Stimulated activated memory B cell treated with anti-CD40 and anti-IgM and Interleukin-4, amounts not matched to agents 10 μg/mL and 1 μg/mL and 100 μg/mL, for 72 hours (primary cell): ENCODE results near the gene ZNF761.
"Not testable (repeated sequence)": the region's sequence is repeated elsewhere in the genome, so short reads cannot be mapped to it uniquely, and the experiment has no call there.

Experiments
- ATAC-seq: fragments of 150-1000 bp; cut with Tn5 transposase; 2 replicates; pipeline ENCODE4 v1.10.0; 2021
- H3K27ac Mint-ChIP-seq: one replicate; pipeline ENCODE4 v1.8.0; 2022; ENCODE audit warnings: mild to moderate bottlenecking, mixed read lengths
- H3K27me3 Mint-ChIP-seq: one replicate; pipeline ENCODE4 v1.8.0; 2022; ENCODE audit warnings: mixed read lengths
- H3K36me3 Mint-ChIP-seq: one replicate; pipeline ENCODE4 v1.8.0; 2022; ENCODE audit warnings: mixed read lengths
- H3K4me1 Mint-ChIP-seq: one replicate; pipeline ENCODE4 v1.8.0; 2022; ENCODE audit warnings: mixed read lengths
- H3K4me3 Mint-ChIP-seq: one replicate; pipeline ENCODE4 v1.8.0; 2022; ENCODE audit warnings: mild to moderate bottlenecking, moderate library complexity, mixed read lengths
- H3K9me3 Mint-ChIP-seq: one replicate; pipeline ENCODE4 v1.8.0; 2022; ENCODE audit warnings: mixed read lengths

ZNF761 gene

DNA sequence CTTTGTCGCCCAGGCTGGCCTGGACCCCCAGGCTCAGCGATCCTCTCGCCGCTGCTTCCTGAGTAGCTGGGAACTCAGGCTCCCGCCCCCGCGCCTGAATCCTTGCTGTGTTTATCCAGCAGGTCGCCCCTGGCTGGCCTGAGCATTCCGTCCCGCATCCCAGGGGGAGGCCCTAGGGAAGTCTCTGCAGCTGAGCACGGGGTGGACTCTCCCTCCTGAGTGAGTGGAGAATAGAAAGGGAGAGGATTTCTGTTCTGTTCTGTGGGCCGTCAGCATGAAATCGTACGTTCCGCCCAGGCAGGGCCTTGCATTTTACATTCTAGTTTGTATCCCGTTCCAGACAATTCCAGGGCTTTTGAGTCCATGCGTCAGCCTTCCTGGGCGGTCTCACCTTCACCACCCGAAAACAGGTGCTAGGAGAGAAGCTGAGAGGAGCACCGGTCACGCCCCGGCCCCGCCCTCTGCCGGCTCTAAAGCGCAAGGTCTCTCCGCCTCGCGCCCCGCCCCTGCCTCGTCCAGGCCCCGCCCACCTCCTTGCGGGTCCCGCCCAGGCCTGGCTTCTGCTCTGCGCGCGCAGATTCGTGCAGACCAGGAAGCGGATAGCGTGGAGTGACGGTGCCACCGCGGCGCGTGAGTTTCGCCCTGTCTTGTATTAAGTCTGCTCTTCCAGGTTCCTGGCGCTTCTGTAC is at the start of gene ZNF761:
Gene ZNF761 (plus strand): TSS at position 586 of the 689 bp plus-strand sequence. CDS start 15,285 bp downstream, outside the sequence.
- Mint-ChIP-seq H3K4me1 (peaks cover 35% of the 10 kb centered on the region), H3K27me3 (no peaks in the 10 kb centered on the region), H3K27ac (peak within 1 kb of the TSS; percentile 92), H3K36me3 (peaks cover 26% of the 10 kb centered on the region), H3K4me3 (peak within 1 kb of the TSS; percentile 98), H3K9me3 (peaks cover 2% of the 10 kb centered on the region)
- ATAC-seq = peak; percentile 100

DNA sequence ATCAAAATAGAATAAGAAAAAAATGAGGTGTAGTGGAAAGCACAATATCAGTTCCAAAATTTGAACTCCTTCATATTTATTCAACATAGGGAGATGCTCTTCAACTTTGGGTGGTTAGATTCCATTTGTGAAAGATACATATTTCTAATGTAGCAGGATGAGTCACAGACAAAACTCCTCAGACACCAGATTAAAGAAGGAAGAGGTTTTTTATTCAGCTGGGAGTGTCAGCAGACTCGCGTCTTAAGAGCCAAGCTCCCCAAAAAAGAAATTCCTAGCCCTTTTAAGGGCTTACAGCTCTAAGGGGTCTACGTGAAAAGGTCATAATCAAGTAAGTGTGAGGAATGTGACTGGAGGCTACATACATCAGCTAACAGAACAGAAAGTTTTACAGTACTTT is 43.6 kb upstream of the ZNF761 start:
- no peak overlapping the region for H3K27ac Mint-ChIP-seq
- H3K27me3 Mint-ChIP-seq = no peaks in the 10 kb centered on the region
- no peaks in the 10 kb centered on the region for H3K4me1 Mint-ChIP-seq
- peaks cover 53% of the 10 kb centered on the region for H3K36me3 Mint-ChIP-seq
- peaks cover 22% of the 10 kb centered on the region for H3K9me3 Mint-ChIP-seq
- H3K4me3 Mint-ChIP-seq = no peak overlapping the region
- ATAC-seq = no peak

DNA sequence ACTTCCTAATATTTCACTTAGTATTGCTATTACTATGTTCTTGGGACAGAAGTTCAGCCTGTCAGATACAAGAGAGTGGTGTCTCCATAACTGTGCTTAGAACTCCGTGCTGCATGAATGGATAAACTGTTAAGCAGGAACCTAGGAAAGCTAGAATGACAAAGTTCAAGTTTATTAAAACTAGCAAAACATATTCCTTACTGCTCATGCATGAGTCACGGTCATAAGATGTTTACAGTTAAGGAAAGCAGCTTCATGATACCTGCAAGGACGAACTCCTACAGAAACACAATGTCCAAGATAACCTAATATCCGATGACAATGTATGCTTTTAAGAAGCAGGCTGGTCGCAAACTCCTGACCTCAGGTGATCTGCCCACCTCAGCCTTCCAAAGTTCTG is 42.9 kb upstream of the ZNF761 start:
- ATAC-seq = no peak
- peaks cover 21% of the 10 kb centered on the region for H3K9me3 Mint-ChIP-seq
- no peaks in the 10 kb centered on the region for H3K27me3 Mint-ChIP-seq
- peaks cover 45% of the 10 kb centered on the region for H3K36me3 Mint-ChIP-seq
- no peak overlapping the region for H3K27ac Mint-ChIP-seq
- no peak overlapping the region for H3K4me3 Mint-ChIP-seq
- no peaks in the 10 kb centered on the region for H3K4me1 Mint-ChIP-seq

DNA sequence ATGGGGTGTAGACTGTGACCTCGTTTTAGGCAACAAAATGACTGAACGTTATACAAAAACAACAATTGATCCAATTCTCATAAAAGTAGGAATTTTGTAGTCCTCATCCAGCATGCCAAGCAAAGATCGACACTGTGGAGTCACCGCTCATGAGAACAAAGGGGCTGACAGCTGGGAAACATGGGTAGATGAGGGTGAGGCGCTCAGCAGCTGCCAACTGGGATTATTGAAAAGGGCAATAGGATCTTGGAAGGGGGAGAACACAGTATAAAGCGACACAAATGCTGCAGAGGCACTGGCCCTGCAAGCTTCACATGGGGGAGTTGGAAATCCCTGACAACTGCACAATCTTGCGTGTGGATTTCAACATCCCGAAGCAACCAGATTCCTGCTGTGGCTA is 42.2 kb upstream of the ZNF761 start:
- Mint-ChIP-seq H3K4me3 (no peak overlapping the region), H3K9me3 (peaks cover 19% of the 10 kb centered on the region), H3K27me3 (no peaks in the 10 kb centered on the region), H3K27ac (no peak overlapping the region), H3K4me1 (peaks cover 2% of the 10 kb centered on the region), H3K36me3 (peaks cover 42% of the 10 kb centered on the region)
- ATAC-seq = no peak

DNA sequence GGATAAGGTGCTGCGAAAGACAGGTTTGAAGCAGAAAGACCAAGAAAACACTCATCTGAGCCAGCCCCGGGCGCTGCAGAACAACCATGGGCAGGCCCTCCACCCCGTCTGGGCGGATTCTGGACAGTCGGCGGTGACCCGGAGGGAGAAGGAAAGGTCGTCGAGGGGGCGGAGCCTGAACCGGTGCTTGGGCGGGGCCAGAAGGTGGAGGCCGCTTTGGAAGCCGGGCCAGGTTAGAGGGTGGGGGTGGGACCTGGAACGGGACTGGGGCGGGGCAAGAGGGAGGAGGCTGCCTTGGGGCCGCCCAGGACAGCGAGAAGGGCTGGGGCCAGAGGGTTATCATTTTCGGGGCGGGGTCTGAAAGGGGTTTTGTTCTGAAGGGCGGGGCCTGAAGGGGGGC is 41.8 kb upstream of the ZNF761 start:
- H3K27me3 Mint-ChIP-seq = no peaks in the 10 kb centered on the region
- peaks cover 6% of the 10 kb centered on the region for H3K4me1 Mint-ChIP-seq
- no peak for ATAC-seq
- H3K9me3 Mint-ChIP-seq = peaks cover 18% of the 10 kb centered on the region
- H3K27ac Mint-ChIP-seq = no peak overlapping the region
- H3K36me3 Mint-ChIP-seq = peaks cover 37% of the 10 kb centered on the region
- no peak overlapping the region for H3K4me3 Mint-ChIP-seq

DNA sequence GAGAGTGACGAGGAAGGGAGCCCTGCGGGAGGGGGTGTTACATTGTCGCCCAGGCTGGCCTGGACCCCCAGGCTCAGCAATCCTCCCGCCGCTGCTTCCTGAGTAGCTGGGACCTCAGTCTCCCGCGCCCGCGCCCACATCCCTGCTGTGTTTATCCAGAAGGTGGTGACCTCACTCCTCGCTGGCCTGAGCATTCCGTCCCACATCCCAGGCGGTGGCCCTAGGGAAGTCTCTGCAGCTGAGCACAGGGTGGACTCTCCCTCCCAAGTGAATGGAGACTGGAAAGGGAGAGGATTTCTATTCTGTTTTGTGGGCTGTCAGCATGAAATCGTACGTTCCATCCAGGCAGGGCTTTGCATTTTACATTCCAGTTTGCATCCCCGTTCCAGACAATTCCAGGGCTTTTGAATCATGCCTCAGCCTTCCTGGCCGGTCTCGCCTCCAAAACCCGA is 37.2 kb upstream of the ZNF761 start:
- Mint-ChIP-seq H3K4me3 (peak overlapping the region; percentile 89), H3K4me1 (peaks cover 22% of the 10 kb centered on the region), H3K9me3 (peaks cover 4% of the 10 kb centered on the region), H3K27me3 (no peaks in the 10 kb centered on the region), H3K27ac (peak overlapping the region; percentile 90), H3K36me3 (peaks cover 20% of the 10 kb centered on the region)
- ATAC-seq = no peak

DNA sequence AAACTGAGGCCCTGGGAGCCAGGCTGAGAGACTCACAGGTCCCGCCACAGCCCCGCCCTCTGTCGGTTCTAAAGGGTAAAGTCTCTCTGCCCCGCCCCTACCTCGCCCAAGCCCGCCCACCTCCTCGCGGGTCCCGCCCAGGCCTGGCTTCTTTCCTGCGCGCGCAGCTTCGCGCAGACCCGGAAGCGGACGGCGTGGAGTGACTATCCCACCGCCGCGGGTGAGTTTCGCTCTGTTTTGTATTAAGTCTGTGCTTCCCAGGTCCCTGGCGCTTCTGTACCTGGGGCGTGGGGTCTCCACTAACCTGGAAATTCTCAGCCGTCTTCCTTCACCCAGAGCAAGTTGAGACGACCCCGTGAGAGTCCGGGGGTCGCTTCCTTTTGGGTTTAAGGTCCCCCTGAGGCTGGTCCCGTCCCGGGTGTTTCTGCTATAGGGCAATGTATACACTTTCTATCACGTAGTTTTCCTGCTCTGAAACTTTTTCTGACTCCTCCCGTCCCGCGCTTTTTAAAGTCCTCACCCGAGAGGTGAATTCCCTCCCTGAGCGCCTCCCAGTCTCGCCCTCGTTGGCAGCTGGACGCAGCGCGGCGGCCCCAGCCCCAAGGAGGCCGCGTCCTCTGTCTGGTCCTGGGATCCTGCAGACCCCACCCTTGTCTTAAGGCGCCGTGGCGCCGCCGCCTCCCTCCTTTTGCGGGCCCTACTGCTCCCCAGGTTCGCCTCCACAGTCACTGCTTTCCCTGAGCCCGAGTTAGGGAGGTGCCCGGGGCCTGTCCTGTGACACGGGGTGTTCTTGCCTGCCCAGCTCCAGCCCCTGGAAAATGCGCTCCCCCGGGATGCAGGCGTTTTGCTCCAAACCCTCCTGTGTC is 36.6 kb upstream of the ZNF761 start, which contains the start of gene ZNF765:
Gene ZNF765 (plus strand): TSS at position 176 of the 866 bp plus-strand sequence. CDS start 2,867 bp downstream, outside the sequence.
- peak; percentile 99 for ATAC-seq
- peak within 1 kb of the TSS; percentile 90 for H3K27ac Mint-ChIP-seq
- H3K36me3 Mint-ChIP-seq = peaks cover 22% of the 10 kb centered on the region
- peaks cover 22% of the 10 kb centered on the region for H3K4me1 Mint-ChIP-seq
- H3K27me3 Mint-ChIP-seq = no peaks in the 10 kb centered on the region
- peaks cover 2% of the 10 kb centered on the region for H3K9me3 Mint-ChIP-seq
- peak within 1 kb of the TSS; percentile 89 for H3K4me3 Mint-ChIP-seq

DNA sequence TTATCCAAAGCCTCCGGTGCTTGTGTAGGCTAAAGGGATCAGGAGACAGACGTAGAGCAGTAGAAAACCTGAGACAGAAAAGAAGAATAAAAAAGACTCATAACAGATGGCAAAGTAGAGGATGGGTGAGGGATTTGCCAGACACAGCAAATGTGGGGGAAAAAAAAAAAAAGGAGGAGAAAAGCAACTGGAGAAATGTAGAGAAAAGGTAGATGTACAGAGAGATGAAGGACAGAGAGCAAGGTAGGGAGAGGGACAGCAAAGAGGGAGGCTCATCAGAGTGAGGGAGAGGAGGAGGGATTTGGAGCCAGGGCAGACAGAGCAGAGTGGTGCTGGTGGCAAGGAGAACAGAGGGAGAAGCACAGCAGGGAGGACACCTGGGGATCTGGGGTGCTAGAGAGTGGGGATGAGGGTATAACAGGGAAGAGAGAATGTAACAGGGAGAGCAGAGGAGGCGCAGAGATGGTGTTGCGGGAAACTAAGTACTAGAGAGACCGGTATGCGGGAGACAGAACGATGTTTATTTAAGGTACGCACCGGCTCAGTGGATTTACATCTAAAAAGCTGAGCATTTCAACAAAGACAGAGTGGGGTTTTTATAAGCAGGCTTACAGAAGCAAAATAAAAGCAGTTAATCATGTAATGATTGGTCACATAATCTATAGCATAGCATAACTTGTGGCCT is 35.8 kb upstream of the ZNF761 start:
- H3K9me3 Mint-ChIP-seq, H3K27me3 Mint-ChIP-seq, ATAC-seq: not testable (repeated sequence)
- Mint-ChIP-seq H3K4me3 (peak overlapping the region; percentile 89), H3K27ac (peak overlapping the region; percentile 90), H3K4me1 (peaks cover 22% of the 10 kb centered on the region), H3K36me3 (peaks cover 30% of the 10 kb centered on the region)

DNA sequence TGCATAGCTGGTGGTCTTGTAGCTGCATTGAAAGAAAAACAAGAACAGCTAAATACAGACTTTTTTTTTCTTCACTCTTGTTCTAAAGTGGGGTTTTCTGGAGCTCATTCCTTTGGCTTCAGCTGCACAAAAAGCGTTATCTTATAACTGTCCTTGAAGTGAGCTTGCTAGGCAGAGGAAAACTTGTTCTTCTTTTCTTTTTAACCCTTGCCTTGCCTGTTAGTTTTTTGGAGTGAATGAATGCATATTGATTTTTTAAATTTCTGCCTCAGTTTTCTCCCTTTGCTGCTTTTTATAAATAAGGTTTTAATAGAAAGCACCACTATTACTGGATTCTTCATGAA is 35.3 kb upstream of the ZNF761 start:
- peak overlapping the region; percentile 89 for H3K4me3 Mint-ChIP-seq
- no peaks in the 10 kb centered on the region for H3K27me3 Mint-ChIP-seq
- peak overlapping the region; percentile 90 for H3K27ac Mint-ChIP-seq
- H3K9me3 Mint-ChIP-seq = peaks cover 6% of the 10 kb centered on the region
- H3K4me1 Mint-ChIP-seq = peaks cover 22% of the 10 kb centered on the region
- no peak for ATAC-seq
- H3K36me3 Mint-ChIP-seq = peaks cover 35% of the 10 kb centered on the region

DNA sequence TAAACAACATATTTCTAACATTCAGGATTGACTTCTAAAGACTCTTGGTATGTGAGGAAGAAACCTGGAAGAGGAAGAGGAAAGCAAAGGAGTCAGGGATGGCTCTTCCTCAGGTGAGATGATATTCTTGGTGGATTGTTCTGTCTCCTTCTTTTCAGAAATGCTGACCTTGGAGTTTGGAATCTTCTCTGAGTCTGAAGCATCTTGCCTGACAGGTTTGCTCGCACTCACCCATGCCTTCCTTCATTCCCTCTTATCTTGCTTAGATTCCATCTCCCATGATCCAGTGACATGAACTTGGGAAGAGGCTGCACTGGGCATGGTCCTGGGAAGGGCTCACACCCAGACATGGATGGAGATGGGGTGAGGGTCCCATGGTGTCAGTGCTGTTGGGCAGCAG is 33.9 kb upstream of the ZNF761 start:
- not testable (repeated sequence) for H3K27ac Mint-ChIP-seq, H3K4me3 Mint-ChIP-seq, H3K9me3 Mint-ChIP-seq, H3K27me3 Mint-ChIP-seq, ATAC-seq
- peaks cover 49% of the 10 kb centered on the region for H3K36me3 Mint-ChIP-seq
- H3K4me1 Mint-ChIP-seq = peaks cover 22% of the 10 kb centered on the region

DNA sequence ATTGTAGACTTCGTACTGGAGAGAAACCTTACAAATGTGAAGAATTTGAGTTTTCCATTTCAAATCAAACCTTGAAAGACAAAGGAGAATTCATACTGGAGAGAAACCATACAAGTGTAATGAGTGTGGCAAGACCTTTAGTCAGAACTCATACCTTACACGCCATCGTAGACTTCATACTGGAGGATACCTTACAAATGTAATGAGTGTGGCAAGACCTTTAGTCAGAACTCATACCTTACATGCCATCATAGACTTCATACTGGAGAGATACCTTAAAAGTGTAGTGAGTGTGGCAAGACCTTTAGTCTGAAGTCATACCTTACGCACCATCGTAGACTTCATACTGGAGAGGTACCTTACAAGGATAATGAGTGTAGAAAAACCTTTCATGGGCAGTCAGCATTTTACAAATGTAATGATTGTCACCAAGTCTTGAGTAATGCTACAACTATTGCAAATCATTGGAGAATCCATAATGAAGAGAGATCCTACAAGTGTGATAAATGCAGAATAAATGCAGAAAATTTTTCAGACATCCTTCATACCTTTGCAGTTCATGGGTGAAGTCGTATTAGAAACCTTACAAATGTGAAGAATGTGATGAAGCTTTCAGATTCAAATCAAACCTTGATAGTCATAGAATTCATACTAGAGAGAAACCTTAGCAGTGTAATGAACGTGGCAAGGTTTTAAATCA is 22.1 kb upstream of the ZNF761 start:
- Mint-ChIP-seq H3K9me3 (peaks cover 29% of the 10 kb centered on the region), H3K4me3 (no peak overlapping the region), H3K36me3 (peaks cover 84% of the 10 kb centered on the region), H3K27ac (no peak overlapping the region), H3K4me1 (no peaks in the 10 kb centered on the region), H3K27me3 (no peaks in the 10 kb centered on the region)
- no peak for ATAC-seq

DNA sequence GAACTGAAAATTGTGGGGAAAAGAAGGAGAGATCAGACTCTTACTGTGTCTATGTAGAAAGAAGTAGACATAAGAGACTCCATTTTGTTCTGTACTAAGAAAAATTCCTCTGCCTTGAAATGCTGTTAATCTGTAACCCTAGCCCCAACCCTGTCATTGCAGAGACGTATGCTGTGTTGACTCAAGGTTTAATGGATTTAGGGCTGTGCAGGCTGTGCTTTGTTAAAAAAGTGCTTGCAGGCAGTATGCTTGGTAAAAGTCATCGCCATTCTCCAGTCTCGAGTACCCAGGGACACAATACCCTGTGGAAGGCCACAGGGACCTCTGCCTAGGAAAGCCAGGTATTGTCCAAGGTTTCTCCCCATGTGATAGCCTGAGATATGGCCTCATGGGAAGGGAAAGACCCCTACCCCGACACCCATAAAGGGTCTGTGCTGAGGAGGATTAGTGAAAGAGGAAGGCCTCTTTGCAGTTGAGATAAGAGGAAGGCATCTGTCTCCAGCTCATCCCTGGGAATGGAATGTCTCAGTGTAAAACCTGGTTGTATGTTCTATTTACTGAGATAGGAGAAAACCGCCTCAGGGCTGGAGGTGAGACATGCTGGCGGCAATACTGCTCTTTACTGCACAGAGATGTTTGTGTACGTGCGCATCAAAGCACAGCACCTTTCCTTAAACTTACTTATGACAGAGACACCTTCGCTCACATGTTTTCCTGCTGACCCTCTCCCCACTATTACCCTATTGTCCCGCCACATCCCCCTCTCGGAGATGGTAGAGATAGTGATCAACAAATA is 11.1 kb upstream of the ZNF761 start:
- H3K27ac Mint-ChIP-seq, H3K4me1 Mint-ChIP-seq, H3K4me3 Mint-ChIP-seq, ATAC-seq, H3K27me3 Mint-ChIP-seq, H3K9me3 Mint-ChIP-seq: not testable (repeated sequence)
- H3K36me3 Mint-ChIP-seq = peaks cover 15% of the 10 kb centered on the region

DNA sequence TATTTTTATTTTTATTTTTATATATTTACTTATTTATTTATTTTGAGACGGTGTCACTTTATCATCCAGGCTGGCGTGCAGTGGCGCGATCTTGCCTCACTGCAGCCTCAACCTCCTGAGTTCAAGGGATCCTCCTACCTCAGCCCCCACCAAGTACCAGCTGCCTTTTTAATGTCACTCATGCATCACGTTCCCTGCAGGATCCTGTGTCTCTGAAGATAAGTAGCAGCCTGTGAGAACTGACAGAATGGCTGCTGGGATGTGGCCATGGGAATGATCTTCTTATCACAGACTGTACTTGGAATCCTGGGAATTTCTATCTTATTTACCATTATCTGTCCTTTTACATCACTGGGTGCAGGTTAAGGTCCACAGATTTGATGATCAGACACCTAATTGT is 9.2 kb upstream of the ZNF761 start:
- no peak for ATAC-seq
- Mint-ChIP-seq H3K4me1 (no peaks in the 10 kb centered on the region), H3K36me3 (no peaks in the 10 kb centered on the region), H3K27ac (no peak overlapping the region), H3K27me3 (no peaks in the 10 kb centered on the region), H3K4me3 (no peak overlapping the region), H3K9me3 (no peaks in the 10 kb centered on the region)

DNA sequence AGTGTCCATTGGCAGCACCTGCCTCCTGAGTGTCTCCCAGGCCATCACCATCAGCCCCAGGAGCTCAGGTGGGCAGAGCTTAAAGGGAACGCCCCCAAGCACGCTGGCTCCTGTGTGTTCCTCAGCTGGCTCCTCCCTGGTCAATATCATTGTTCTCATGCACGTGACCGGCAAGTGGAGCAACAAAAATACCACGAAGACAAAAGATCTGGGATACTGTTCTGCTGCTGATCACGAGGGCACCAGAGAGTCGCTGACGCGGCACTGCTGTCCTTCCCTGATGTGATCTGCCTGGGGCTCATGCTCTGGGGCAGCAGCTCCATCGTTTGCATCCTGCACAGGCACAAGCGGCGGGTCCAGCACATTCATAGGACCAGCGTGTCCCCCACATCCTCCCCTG is 8.7 kb upstream of the ZNF761 start:
- H3K36me3 Mint-ChIP-seq, H3K4me1 Mint-ChIP-seq, H3K27me3 Mint-ChIP-seq, H3K27ac Mint-ChIP-seq, H3K9me3 Mint-ChIP-seq, H3K4me3 Mint-ChIP-seq, ATAC-seq: not testable (repeated sequence)
